PC-3 (cell line): ENCODE data around the gene MRPL37. TPM values are rescaled to one million over a fixed set of nuclear protein-coding genes. Genes with fewer than 3 reads are reported as not detected.

Experiments used
- ATAC-seq: fragments of 200-7000 bp; cut with Tn5 transposase; 2 replicates; pipeline ENCODE4 v1.9.1; 2020; ENCODE audit warnings: mild to moderate bottlenecking, moderate library complexity
- BruUV-seq: library from RNA; stranded (reverse); fragments of 400-500 nt; replicated peaks from 2 replicates; lab custom pipeline; 2021; lab: Mats Ljungman, UMichigan
- CTCF ChIA-PET: fragments of 300-600 bp; sonication (Branson Sonifier 250); formaldehyde crosslinking; loops from one replicate; lab custom pipeline; 2022; ENCODE audit warnings: antibody characterized with exemption; lab: Charles Lee
- POLR2A ChIA-PET: fragments of 300-600 bp; sonication (Branson Sonifier 250); formaldehyde crosslinking; loops from one replicate; lab custom pipeline; 2022; ENCODE audit warnings: antibody characterized with exemption; ENCODE audit not compliant: unreplicated experiment; lab: Charles Lee
- DNase-seq: peaks from one replicate; pipeline ENCODE4 v3.0.0-alpha.2; 2015
- H2AFZ ChIP-seq: fragments of 300-600 bp; sonication (generic); 2 replicates; pipeline ENCODE4 v1.6.0; 2016; ENCODE audit warnings: antibody characterized with exemption, low read length
- H3F3A ChIP-seq: fragments of 300-600 bp; sonication (generic); one replicate; pipeline ENCODE4 v1.6.0; 2017; ENCODE audit warnings: antibody characterized with exemption, low read length, control low read depth, mild to moderate bottlenecking; ENCODE audit not compliant: unreplicated experiment
- H3K27ac ChIP-seq: fragments of 300-600 bp; sonication (generic); 2 replicates; pipeline ENCODE4 v1.5.1; 2016; ENCODE audit warnings: mild to moderate bottlenecking, low read length
- H3K27me3 ChIP-seq: fragments of 300-600 bp; sonication (generic); 2 replicates; pipeline ENCODE4 v1.6.1; 2016; ENCODE audit warnings: low read length, mixed read lengths
- H3K36me3 ChIP-seq: fragments of 300-600 bp; sonication (generic); 2 replicates; pipeline ENCODE4 v1.6.1; 2016; ENCODE audit warnings: low read depth, mixed run types, low read length, mixed read lengths
- H3K4me1 ChIP-seq: fragments of 300-600 bp; sonication (generic); 2 replicates; pipeline ENCODE4 v1.5.1; 2016; ENCODE audit warnings: low read length; ENCODE audit not compliant: insufficient read depth
- H3K4me2 ChIP-seq: fragments of 300-600 bp; sonication (generic); 2 replicates; pipeline ENCODE4 v1.6.0; 2016; ENCODE audit warnings: low read length
- H3K4me3 ChIP-seq: fragments of 300-600 bp; sonication (generic); 2 replicates; pipeline ENCODE4 v1.5.1; 2016; ENCODE audit warnings: mild to moderate bottlenecking, low read length, mixed read lengths
- H3K79me2 ChIP-seq: fragments of 300-600 bp; sonication (generic); 2 replicates; pipeline ENCODE4 v1.6.1; 2017; ENCODE audit warnings: low read length, mixed read lengths
- H3K9ac ChIP-seq: fragments of 300-600 bp; sonication (generic); 2 replicates; pipeline ENCODE4 v1.6.0; 2016; ENCODE audit warnings: mild to moderate bottlenecking, low read length
- H3K9me2 ChIP-seq: fragments of 300-600 bp; sonication (generic); replicated peaks from 2 replicates; pipeline ENCODE4 v1.6.1; 2016; ENCODE audit warnings: mixed run types, low read length, mixed read lengths
- H3K9me3 ChIP-seq: fragments of 300-600 bp; sonication (generic); 2 replicates; pipeline ENCODE4 v1.6.1; 2016; ENCODE audit warnings: low read length, mixed read lengths
- H4K20me1 ChIP-seq: fragments of 300-600 bp; sonication (generic); 2 replicates; pipeline ENCODE4 v1.6.1; 2016; ENCODE audit warnings: low read length, mixed read lengths
- EZH2 ChIP-seq: fragments of 300-600 bp; sonication (generic); IDR thresholded peaks from one replicate; pipeline ENCODE4 v1.6.1; 2017; ENCODE audit warnings: antibody characterized with exemption, mild to moderate bottlenecking, low read length; ENCODE audit not compliant: unreplicated experiment
- EZH2phosphoT487 ChIP-seq: fragments of 300-600 bp; sonication (generic); IDR thresholded peaks from 2 replicates; pipeline ENCODE4 v1.6.1; 2018; ENCODE audit warnings: mild to moderate bottlenecking, antibody characterized with exemption, low read length, borderline replicate concordance
- intact Hi-C: fragments of 100-400 bp; cut with micrococcal nuclease; formaldehyde crosslinking; loops from 2 replicates; pipeline ENCODE4 v1.9.0; 2023
- total RNA-seq: library from RNA; depleted of rRNA; stranded (reverse); fragments of >200 nt; gene quantifications from 2 replicates; pipeline ENCODE4 v1.2.3, GENCODE V29; 2014
- TF ChIP-seq, protein P1 (sequence below): fragments of 300-600 bp; sonication (generic); conservative IDR thresholded peaks from 2 replicates; pipeline ENCODE4 v1.5.1; 2017; ENCODE audit warnings: antibody characterized with exemption, low read depth, mild to moderate bottlenecking, low read length

MRPL37 gene
- total RNA-seq, 1 experiment from 2014 or later = 191 TPM

DNA sequence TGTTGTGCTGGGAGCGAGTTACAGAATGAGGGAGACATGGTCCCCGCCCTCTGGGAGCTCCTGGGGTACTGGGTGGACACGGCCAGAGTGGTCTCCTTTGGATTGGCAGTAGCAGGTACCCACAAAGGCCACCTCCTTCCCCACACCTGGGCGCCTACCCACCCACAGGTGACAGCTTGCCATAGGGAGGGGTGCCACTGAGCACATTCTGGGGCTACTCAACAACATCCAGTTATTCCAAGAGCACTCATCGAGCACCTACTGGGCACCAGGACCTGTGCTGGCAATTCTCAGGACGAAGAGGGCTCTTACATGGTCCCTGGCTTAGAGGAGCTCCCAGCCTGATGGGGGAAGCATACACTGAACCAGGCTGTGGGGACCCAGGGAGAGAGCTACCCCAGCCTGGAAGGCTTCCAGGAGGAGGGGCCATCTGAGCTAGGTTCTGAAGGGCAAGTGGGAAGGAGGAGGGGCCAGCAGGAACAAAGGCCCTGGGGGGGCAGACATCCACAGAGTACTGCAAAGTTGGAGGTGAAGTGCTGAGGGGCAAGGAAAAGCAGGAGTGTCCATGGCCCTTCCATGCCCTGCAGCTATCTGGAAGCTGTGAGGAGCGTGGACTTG, 22.0 kb downstream of the MRPL37 start:
- ATAC-seq = no peak
- DNase-seq = no peak
- no TSS peak for BruUV-seq
- Histone ChIP-seq H3K36me3 (peaks cover 17% of the 10 kb centered on the region; the same call in 1 of the 2 replicates), H3F3A (no peaks in the 10 kb centered on the region), H3K9ac (no peak overlapping the region), H3K4me2 (no peak overlapping the region), H3K79me2 (no peaks in the 10 kb centered on the region), H3K9me3 (no peaks in the 10 kb centered on the region), H3K4me3 (no peak overlapping the region), H4K20me1 (no peaks in the 10 kb centered on the region), H2AFZ (no peak overlapping the region), H3K27me3 (no peaks in the 10 kb centered on the region), H3K9me2 (no peaks in the 10 kb centered on the region), H3K4me1 (no peaks in the 10 kb centered on the region; the same call in 1 of the 2 replicates), H3K27ac (no peak overlapping the region)
- intact Hi-C loops = no loop called here
- TF ChIP-seq EZH2 (no peak), EZH2phosphoT487 (no peak)
- TF ChIP-seq, protein P1, sequence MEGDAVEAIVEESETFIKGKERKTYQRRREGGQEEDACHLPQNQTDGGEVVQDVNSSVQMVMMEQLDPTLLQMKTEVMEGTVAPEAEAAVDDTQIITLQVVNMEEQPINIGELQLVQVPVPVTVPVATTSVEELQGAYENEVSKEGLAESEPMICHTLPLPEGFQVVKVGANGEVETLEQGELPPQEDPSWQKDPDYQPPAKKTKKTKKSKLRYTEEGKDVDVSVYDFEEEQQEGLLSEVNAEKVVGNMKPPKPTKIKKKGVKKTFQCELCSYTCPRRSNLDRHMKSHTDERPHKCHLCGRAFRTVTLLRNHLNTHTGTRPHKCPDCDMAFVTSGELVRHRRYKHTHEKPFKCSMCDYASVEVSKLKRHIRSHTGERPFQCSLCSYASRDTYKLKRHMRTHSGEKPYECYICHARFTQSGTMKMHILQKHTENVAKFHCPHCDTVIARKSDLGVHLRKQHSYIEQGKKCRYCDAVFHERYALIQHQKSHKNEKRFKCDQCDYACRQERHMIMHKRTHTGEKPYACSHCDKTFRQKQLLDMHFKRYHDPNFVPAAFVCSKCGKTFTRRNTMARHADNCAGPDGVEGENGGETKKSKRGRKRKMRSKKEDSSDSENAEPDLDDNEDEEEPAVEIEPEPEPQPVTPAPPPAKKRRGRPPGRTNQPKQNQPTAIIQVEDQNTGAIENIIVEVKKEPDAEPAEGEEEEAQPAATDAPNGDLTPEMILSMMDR = no peak
- ChIA-PET CTCF (no interaction called here), POLR2A (no interaction called here)

DNA sequence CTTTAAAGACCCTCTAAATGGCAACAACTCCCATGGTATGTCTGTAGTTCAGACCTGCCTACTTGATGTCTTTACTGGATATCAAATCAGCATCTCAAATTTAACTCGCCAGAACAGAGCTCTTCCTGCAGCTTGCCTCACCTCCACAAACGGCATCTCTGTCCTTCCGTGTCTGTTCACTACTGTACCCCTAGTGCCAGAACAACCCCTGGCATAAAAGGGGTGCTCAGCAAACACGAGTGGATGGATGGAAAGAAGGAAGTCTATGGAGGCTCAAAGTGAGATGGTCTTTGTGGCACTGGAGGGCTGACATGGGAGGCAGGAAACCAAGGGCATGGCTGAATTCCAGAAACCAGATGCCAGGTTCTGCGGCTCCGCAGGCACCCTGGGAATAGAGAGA, 22.7 kb downstream of the MRPL37 start:
- Histone ChIP-seq H2AFZ (no peak overlapping the region), H3F3A (no peaks in the 10 kb centered on the region), H3K9me2 (no peaks in the 10 kb centered on the region), H3K9ac (no peak overlapping the region), H3K27me3 (no peaks in the 10 kb centered on the region), H3K36me3 (peaks cover 10% of the 10 kb centered on the region; the same call in 1 of the 2 replicates), H3K4me2 (no peak overlapping the region), H3K4me1 (peaks cover 3% of the 10 kb centered on the region; the same call in 1 of the 2 replicates), H3K4me3 (no peak overlapping the region), H4K20me1 (no peaks in the 10 kb centered on the region), H3K79me2 (no peaks in the 10 kb centered on the region), H3K27ac (no peak overlapping the region), H3K9me3 (no peaks in the 10 kb centered on the region)
- ChIA-PET CTCF (no interaction called here), POLR2A (no interaction called here)
- DNase-seq = no peak
- TF ChIP-seq, protein P1 = no peak
- no peak for TF ChIP-seq EZH2phosphoT487
- TF ChIP-seq EZH2 = no peak
- no TSS peak for BruUV-seq
- intact Hi-C loops = no loop called here
- ATAC-seq = no peak

DNA sequence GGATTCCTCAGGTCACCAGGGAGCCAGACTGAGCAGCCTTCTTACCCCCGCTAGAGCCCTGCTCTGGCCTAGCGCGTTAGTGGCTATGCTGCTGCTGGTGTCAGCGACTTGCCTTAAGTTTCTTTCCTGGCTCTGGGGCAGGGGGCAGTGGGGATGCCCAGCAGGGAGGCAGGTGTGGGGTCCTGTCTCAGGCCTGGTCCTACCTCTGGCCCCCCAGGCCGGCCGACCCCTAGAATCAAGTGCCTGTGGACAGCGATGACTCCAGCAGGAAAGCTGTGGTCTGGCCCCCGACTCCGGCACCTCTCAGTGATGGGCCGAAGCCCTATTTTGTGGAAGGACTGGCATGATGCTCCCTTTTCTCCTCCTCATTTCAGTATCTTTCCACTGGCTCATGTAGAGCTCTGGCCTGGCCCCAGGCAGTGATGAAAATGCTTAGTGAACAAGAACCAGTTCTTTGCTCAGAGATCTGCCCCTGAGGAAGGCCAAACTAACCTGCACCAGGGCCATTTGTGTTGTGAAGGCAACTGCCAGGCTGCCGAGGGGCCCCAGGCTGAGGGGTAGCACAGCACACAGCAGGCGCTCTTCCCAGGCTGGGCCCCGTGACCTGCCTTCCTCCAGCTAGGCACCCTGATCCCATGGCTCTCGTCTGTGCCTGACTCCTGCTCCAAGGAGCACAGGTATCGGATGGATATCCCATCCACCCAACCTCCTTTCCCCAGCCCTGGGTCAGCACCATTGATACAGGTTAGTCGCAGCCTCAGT, 23.7 kb downstream of the MRPL37 start:
- TF ChIP-seq EZH2 = no peak
- no peak for TF ChIP-seq EZH2phosphoT487
- TF ChIP-seq, protein P1 = no peak
- no peak overlapping the region for H3K27ac ChIP-seq
- H3K27me3 ChIP-seq = no peaks in the 10 kb centered on the region
- H3K36me3 ChIP-seq = peaks cover 7% of the 10 kb centered on the region; the same call in 1 of the 2 replicates
- ChIA-PET CTCF (no interaction called here), POLR2A (no interaction called here)
- no peaks in the 10 kb centered on the region for H4K20me1 ChIP-seq
- H2AFZ ChIP-seq = no peak overlapping the region
- H3F3A ChIP-seq = no peaks in the 10 kb centered on the region
- peaks cover 5% of the 10 kb centered on the region; the same call in 1 of the 2 replicates for H3K4me1 ChIP-seq
- DNase-seq = no peak
- no peaks in the 10 kb centered on the region for H3K79me2 ChIP-seq
- no peak overlapping the region for H3K4me2 ChIP-seq
- no TSS peak for BruUV-seq
- no peak for ATAC-seq
- H3K9me2 ChIP-seq = no peaks in the 10 kb centered on the region
- no peak overlapping the region for H3K9ac ChIP-seq
- intact Hi-C loops = no loop called here
- no peaks in the 10 kb centered on the region for H3K9me3 ChIP-seq
- no peak overlapping the region for H3K4me3 ChIP-seq
